ENCODE results near the gene FLG2.

- no peak for TF ChIP-seq EZH2phosphoT487 (IDR thresholded peaks at IDR 0.05; ENCODE audit: borderline replicate concordance)
- TF ChIP-seq CTCF (conservative IDR thresholded peaks at IDR 0.05; ENCODE audit: low read length) = no peak
Measured at GRCh38 chr1:152343006-152343405, 16.8 kb downstream of the FLG2 start.
